Measurements from ENCODE around the gene ZNF771. TPM values are rescaled to one million over a fixed set of nuclear protein-coding genes. Genes with fewer than 3 reads are reported as not detected.

ZNF771 gene
- total and polyA plus RNA-seq, 12 donors: 3.8 to 23.2 (median 5.1) TPM

DNA sequence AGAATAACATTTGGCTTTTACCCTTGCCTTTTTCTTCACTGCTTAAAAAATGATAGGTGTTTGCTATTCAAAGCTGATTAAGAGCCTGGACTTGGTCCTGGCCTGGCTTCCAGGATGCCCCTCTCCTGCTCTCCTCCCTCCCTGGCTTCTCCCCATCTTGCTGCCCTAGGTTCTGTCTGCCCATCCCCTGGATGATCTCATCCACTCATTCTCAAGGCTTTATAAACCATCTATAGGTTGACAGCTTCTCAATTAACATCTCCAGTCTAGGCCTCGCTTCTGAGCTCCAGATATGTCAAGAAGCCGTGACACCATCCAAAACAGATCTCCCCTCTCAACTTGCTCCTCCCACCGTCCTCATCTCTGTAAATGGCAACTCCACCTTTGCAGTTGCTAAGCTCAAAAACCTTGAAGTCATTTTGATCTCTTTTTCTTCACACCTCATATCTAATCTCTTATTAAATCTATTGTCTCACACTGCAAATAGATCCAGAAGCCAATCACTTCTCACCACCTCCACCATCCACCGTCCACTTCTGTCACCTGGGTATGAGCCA, 8.7 kb downstream of the ZNF771 start:
- Histone ChIP-seq H3K27ac (no peak overlapping the region), H3K27me3 (no peaks in the 10 kb centered on the region), H3K36me3 (peaks cover 0 to 39% (median 0%) of the 10 kb centered on the region in 9 donors), H3K9me3 (no peaks in the 10 kb centered on the region), H3K4me1 (peaks cover 3 to 17% (median 11%) of the 10 kb centered on the region in 9 donors), H3K4me3 (no peak overlapping the region)
- intact Hi-C loops (cut with DNase I): loop anchor here in 3 of 10 donors (10.0 kb wide), 3 partner anchors 61 to 351 kb away; partner anchors contain the start of genes ALDOA (in 1 of the 3), CD2BP2 (in 1 of the 3) and ZNF689 (in 1 of the 3)
- DNase-seq (no peak), ATAC-seq (no peak)
- no peak for TF ChIP-seq CTCF (IDR thresholded peaks at IDR 0.05)
- WGBS, 2 donors: 84 to 91% methylated on average over 4 of the region's 4 CpGs

DNA sequence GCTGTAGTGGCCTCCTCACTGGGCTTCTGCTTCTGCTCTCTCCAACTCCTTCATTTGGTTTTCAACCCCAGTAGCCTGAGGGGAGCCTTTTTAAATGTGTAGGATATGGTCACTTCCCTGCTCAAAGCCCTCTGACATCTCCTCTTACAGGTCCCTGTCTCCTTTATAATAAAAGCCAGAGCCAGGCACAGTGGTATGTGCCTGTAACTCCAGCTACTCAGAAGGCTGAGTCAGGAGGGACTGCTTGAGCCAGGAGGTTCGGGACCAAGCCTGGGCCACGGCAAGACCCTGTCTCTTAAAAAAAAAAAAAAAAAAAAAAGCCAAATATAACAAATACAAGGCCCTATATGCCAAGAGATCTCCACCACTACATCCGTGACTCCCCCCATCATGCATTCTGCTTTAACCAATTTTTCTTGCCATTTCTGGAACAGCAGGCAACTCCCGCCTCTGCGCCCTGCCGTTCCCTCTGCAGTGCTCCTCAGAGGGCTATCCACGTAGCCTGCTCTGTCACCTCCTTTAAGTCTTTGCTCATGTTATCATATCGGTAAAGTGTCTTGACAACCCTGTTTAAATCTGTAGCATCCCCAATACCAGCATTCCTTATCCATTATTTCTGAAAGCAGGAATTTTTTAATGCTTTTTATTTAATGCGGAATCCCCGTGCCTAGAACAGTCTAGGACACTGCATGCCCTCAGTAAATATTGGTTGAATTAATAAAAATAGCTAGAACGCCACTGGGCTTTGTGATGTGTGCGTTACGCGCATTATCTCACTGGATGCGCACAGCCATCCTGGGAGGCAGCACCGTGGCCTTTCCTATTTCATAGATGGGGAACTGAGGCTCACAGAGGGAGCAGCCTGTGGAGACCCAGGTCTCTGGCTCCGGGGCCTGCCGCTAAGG, 9.5 kb downstream of the ZNF771 start:
- 64 to 65% methylated on average over 18 of the region's 18 CpGs for WGBS, 2 donors
- Histone ChIP-seq H3K4me1 (peaks cover 3 to 17% (median 11%) of the 10 kb centered on the region in 9 donors), H3K27me3 (no peaks in the 10 kb centered on the region), H3K9me3 (no peaks in the 10 kb centered on the region), H3K36me3 (peaks cover 0 to 38% (median 0%) of the 10 kb centered on the region in 9 donors), H3K4me3 (peak overlapping the region; percentile 20 to 77 (median 65)), H3K27ac (peak overlapping the region in 9 of 10 donors; percentile 58 to 91 (median 75))
- DNase-seq (no peak), ATAC-seq (no peak)
- intact Hi-C loops (cut with DNase I): loop anchor here in 3 of 10 donors (10.0 kb wide), 3 partner anchors 62 to 352 kb away; partner anchors contain the start of genes ALDOA (in 1 of the 3), CD2BP2 (in 1 of the 3) and ZNF689 (in 1 of the 3)
- no peak for TF ChIP-seq CTCF (IDR thresholded peaks at IDR 0.05)

DNA sequence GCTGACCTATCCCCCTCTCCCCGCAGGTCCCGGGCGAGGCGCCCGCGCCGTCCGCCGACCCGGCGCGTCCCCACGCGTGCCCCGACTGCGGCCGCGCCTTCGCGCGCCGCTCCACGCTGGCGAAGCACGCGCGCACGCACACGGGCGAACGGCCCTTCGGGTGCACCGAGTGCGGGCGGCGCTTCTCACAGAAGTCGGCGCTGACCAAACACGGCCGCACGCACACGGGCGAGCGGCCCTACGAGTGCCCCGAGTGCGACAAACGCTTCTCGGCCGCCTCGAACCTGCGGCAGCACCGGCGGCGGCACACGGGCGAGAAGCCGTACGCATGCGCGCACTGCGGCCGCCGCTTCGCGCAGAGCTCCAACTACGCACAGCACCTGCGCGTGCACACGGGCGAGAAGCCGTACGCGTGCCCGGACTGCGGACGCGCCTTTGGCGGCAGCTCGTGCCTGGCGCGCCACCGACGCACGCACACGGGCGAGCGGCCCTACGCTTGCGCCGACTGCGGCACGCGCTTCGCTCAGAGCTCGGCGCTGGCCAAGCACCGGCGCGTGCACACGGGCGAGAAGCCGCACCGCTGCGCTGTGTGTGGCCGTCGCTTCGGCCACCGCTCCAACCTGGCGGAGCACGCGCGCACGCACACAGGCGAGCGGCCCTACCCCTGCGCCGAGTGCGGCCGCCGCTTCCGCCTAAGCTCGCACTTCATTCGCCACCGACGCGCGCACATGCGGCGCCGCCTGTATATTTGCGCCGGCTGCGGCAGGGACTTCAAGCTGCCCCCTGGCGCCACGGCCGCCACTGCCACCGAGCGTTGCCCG, 10.3 kb downstream of the ZNF771 start:
- Histone ChIP-seq H3K36me3 (peaks cover 0 to 38% (median 4%) of the 10 kb centered on the region in 9 donors), H3K27ac (peak overlapping the region; percentile 58 to 91 (median 78)), H3K27me3 (no peaks in the 10 kb centered on the region), H3K4me1 (peaks cover 3 to 17% (median 11%) of the 10 kb centered on the region in 9 donors), H3K9me3 (no peaks in the 10 kb centered on the region), H3K4me3 (peak overlapping the region; percentile 20 to 77 (median 65))
- peak in 6 of 9 donors; percentile 14 to 51 (median 36) for TF ChIP-seq CTCF (IDR thresholded peaks at IDR 0.05)
- peak; percentile 78 to 89 for DNase-seq
- intact Hi-C loops (cut with DNase I): loop anchor here in 3 of 10 donors (10.0 kb wide), 3 partner anchors 63 to 353 kb away; partner anchors contain the start of genes ALDOA (in 1 of the 3), CD2BP2 (in 1 of the 3) and ZNF689 (in 1 of the 3)
- 1% methylated on average over 133 to 140 of the region's 140 CpGs for WGBS, 2 donors
- peak; percentile 92 to 96 (median 94) for ATAC-seq
